HFF-Myc (cell line): Measurements from ENCODE around the gene POLR2B.

Experiments used
- DNase-seq: peaks from one replicate; pipeline ENCODE4 v3.0.0-alpha.2; 2011; ENCODE audit warnings: low read depth; ENCODE audit errors: extremely low read depth
- H3K4me3 ChIP-seq: replicated peaks from 2 replicates; pipeline ENCODE4 v1.5.1; 2011; ENCODE audit warnings: low read depth, mild to moderate bottlenecking, control low read depth, low read length
- CTCF ChIP-seq: IDR thresholded peaks from 2 replicates; pipeline ENCODE4 v1.5.1; 2012; ENCODE audit warnings: mild to moderate bottlenecking, low read depth, low read length, control low read depth; ENCODE audit errors: missing control alignments

POLR2B gene

GRCh38 chr4:56941403-56941802 is 37.3 kb upstream of the POLR2B start:
- DNase-seq = no peak
- TF ChIP-seq CTCF = no peak

DNA sequence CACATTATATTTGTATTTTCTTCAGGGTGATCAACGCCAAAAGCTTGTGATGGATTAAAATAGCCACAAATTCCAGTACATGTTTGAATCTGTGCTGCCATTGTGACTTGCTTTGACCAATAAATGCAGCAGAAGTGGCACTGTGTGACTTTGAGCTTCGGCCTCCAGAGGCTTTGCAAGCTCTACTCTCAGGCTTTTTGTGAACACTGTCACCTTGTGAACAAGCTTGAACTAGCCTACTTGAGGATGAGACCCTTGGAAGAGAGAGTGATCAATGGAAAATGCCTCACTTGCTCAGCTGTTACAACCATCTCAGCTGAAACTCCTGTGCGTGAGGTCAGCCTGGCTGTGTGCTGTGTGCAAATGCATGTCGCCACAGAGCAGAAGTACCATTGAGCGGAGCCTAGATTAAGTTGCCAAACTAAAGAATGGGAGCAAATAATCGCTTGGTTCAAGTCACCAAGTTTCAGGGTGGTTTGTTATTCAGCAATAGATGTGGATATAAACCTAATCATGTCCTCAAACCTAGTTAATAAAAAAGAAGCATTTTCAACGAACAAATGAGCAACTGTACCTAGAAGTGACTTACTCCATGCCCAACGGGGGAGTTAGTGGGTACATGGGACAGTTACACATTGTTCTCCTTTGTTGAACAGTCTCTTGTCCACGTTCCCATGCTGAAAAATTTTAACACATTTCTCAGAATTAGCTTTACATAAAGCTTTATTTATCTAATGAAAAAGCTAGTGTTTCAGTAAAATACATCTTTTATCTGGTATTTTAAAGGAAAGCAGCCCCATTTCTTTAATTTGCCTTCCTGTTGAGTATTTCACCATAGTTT is 24.8 kb upstream of the POLR2B start:
- no peak for TF ChIP-seq CTCF
- H3K4me3 ChIP-seq = no peak overlapping the region
- no peak for DNase-seq

More at GRCh38 chr4:56941403-56941802, 37.3 kb upstream of the POLR2B start:
- no peak overlapping the region for H3K4me3 ChIP-seq

DNA sequence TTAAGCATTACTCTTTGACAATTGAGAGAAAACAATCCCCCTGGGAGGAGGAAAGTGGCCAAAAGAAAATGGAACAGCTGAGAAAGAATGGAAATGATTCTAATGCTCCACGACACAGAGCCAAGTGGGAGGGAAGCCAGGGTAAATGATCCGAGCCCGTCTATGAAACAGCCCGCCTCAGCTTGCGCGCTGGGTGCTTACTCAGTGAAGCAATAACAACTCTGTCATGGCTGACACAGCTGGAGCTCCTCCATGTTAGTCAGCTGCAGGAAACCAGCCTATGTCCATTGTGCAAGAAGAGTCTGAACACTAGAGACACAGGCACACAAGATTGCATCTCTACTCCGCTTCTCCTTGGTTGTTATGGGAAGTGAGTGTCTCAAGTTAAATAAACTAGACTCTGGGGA is 20.6 kb upstream of the POLR2B start:
- H3K4me3 ChIP-seq = no peak overlapping the region
- TF ChIP-seq CTCF = no peak
- no peak for DNase-seq

DNA sequence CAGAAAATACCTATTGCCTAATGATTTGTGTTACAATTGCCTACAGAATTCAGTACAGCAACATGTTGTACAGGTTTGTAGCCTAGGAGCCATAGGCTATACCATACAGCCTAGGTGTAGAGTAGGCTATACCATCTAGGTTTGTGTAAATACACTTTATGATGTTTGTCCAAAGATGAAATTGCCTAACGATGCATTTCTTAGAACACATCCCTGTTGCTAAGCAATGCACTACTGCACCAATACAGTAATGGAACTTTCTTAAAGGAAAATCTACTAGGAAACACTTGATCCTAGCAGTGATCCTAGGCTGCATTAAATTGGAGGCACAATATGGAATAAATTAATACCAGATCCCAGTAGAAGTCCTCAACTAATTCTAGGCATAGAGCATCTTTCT is 19.6 kb upstream of the POLR2B start:
- DNase-seq = no peak
- H3K4me3 ChIP-seq = no peak overlapping the region
- no peak for TF ChIP-seq CTCF

GRCh38 chr4:56961107-56961500 is 17.6 kb upstream of the POLR2B start:
- no peak overlapping the region for H3K4me3 ChIP-seq
- no peak for TF ChIP-seq CTCF
- no peak for DNase-seq

DNA sequence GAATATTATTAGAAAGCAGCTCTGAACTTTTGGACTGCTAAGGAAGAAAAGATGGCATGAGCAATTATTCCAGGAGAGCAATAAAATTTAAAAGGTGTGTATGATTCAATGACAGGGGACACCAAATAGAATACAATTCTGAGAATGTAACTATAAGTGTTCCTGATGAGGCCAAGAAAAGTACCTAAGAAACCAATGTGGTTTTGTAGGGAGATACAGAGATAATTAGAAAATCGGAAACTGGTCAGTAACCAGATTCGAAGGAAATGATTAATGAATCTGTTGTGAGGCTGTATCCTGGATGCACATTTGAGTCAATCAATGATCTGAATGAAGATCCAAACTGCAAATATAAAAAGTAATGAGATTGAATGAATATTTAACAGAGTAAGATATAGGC is 7.3 kb upstream of the POLR2B start:
- DNase-seq = no peak
- no peak overlapping the region for H3K4me3 ChIP-seq
- no peak for TF ChIP-seq CTCF
